HepG2 (cell line): ENCODE results near the gene COL4A2.

Experiments
- FIP1L1 ChIP-seq: fragments of 200-400 bp; formaldehyde crosslinking; IDR thresholded peaks from 2 replicates; pipeline ENCODE4 v1.6.1; 2018; ENCODE audit warnings: low read depth, mild to moderate bottlenecking, low read length, moderate library complexity, borderline replicate concordance; ENCODE audit not compliant: insufficient read depth
- GABPB1 ChIP-seq: IDR thresholded peaks from 2 replicates; pipeline ENCODE4 v1.6.1; 2016; ENCODE audit warnings: mild to moderate bottlenecking, missing genetic modification reagents, moderate library complexity, missing compliant biosample characterization
- JUN ChIP-seq: sonication (generic); formaldehyde crosslinking; IDR thresholded peaks from 2 replicates; pipeline ENCODE4 v1.4.0; 2020; ENCODE audit warnings: mild to moderate bottlenecking, missing genetic modification reagents
- MTA3 ChIP-seq: sonication (generic); formaldehyde crosslinking; IDR thresholded peaks from 2 replicates; pipeline ENCODE4 v1.4.0; 2020; ENCODE audit warnings: missing genetic modification reagents
- NFAT5 ChIP-seq: sonication (generic); formaldehyde crosslinking; IDR thresholded peaks from 2 replicates; pipeline ENCODE4 v1.4.0; 2020; ENCODE audit warnings: missing genetic modification reagents
- NKX3-1 ChIP-seq: sonication (generic); formaldehyde crosslinking; IDR thresholded peaks from 2 replicates; pipeline ENCODE4 v1.5.0; 2020; ENCODE audit warnings: missing genetic modification reagents
- PAWR ChIP-seq: sonication (generic); formaldehyde crosslinking; IDR thresholded peaks from 2 replicates; pipeline ENCODE4 v1.4.0; 2020; ENCODE audit warnings: missing genetic modification reagents, mild to moderate bottlenecking, borderline replicate concordance
- ZNF639 ChIP-seq: conservative IDR thresholded peaks from 2 replicates; pipeline ENCODE4 v1.6.1; 2018; ENCODE audit warnings: missing genetic modification reagents

GRCh38 chr13:110271313-110271712 lies 35.8 kb upstream of the COL4A2 start:
- TF ChIP-seq NKX3-1, result no peak
- no peak for TF ChIP-seq GABPB1
- no peak for TF ChIP-seq ZNF639 (CRISPR knock-in tag)
- no peak for TF ChIP-seq FIP1L1
- TF ChIP-seq JUN (CRISPR knock-in tag), result no peak
- TF ChIP-seq PAWR, result no peak
- no peak for TF ChIP-seq MTA3 (CRISPR knock-in tag)
- TF ChIP-seq NFAT5 (CRISPR knock-in tag), result no peak
